Endothelial cell of umbilical vein (primary cell): ENCODE measurements around the gene NR6A1. TPM values are rescaled to one million over a fixed set of nuclear protein-coding genes. Genes with fewer than 3 reads are reported as not detected.

Experiments used
- BruUV-seq: library from RNA; stranded (reverse); fragments of 400-500 nt; replicated peaks from 2 replicates; lab custom pipeline; 2021; lab: Mats Ljungman, UMichigan
- CTCF ChIA-PET: fragments of 300-600, 350-600 bp; sonication (Branson Sonifier 250); formaldehyde crosslinking; loops from one replicate; lab custom pipeline; 2021; ENCODE audit warnings: antibody characterized with exemption, inconsistent platforms; lab: Charles Lee
- POLR2A ChIA-PET: fragments of 300-600, 350-600 bp; sonication (Branson Sonifier 250); formaldehyde crosslinking; loops from one replicate; lab custom pipeline; 2021; ENCODE audit warnings: antibody characterized with exemption, inconsistent platforms; lab: Charles Lee
- DNase-seq: peaks from one replicate; pipeline ENCODE4 v3.0.0-alpha.2; 2011; ENCODE audit warnings: low read depth, low spot score
- FAIRE-seq: peaks from 2 replicates; lab custom pipeline; 2011; peaks lifted over from hg19 to GRCh38; lab: Jason Lieb, UNC
- H2AFZ ChIP-seq: 2 replicates; pipeline ENCODE4 v1.6.0; 2012; ENCODE audit warnings: low read depth, low read length, control low read depth, inconsistent platforms
- H3K27ac ChIP-seq: 2 replicates; pipeline ENCODE4 v1.5.1; 2011; ENCODE audit warnings: low read depth, mild to moderate bottlenecking, control low read depth, low read length, moderate library complexity; ENCODE audit not compliant: insufficient read depth
- H3K27me3 ChIP-seq, 2 experiments: 2 replicates each; pipeline versions ENCODE4 v1.6.0 to v1.6.1; 2011; ENCODE audit warnings: low read length in 2 of 2, mixed read lengths in 1 of 2; ENCODE audit not compliant: control insufficient read depth in 2 of 2, insufficient read depth in 2 of 2
- H3K36me3 ChIP-seq, 2 experiments: 2 replicates in 1 of 2; 3 replicates in 1 of 2; pipeline ENCODE4 v1.5.1; 2011; ENCODE audit warnings: low read length in 2 of 2, mild to moderate bottlenecking in 1 of 2, moderate library complexity in 1 of 2; ENCODE audit not compliant: control insufficient read depth in 2 of 2, insufficient read depth in 2 of 2; ENCODE audit errors: extremely low read depth in 1 of 2
- H3K4me1 ChIP-seq: 3 replicates; pipeline ENCODE4 v1.5.1; 2011; ENCODE audit warnings: mild to moderate bottlenecking, low read length; ENCODE audit not compliant: control insufficient read depth, insufficient read depth; ENCODE audit errors: extremely low read depth
- H3K4me2 ChIP-seq: 2 replicates; pipeline ENCODE4 v1.6.1; 2011; ENCODE audit warnings: low read length, control low read depth, mixed read lengths; ENCODE audit not compliant: insufficient read depth
- H3K4me3 ChIP-seq, 3 experiments: fragments of 200-600 bp in 1 of 3; sonication (generic), shearing (Covaris generic) in 1 of 3; replicated peaks in 1 of 3; 2 replicates each; pipeline ENCODE4 v1.5.1; 2011 to 2016; ENCODE audit warnings: control low read depth in 3 of 3, low read length in 3 of 3, mild to moderate bottlenecking in 2 of 3, inconsistent platforms in 1 of 3, low read depth in 1 of 3, moderate library complexity in 1 of 3; ENCODE audit not compliant: insufficient read depth in 1 of 3
- H3K79me2 ChIP-seq: 2 replicates; pipeline ENCODE4 v1.6.0; 2012; ENCODE audit warnings: low read length, inconsistent platforms; ENCODE audit not compliant: control insufficient read depth, insufficient read depth
- H3K9ac ChIP-seq: replicated peaks from 2 replicates; pipeline ENCODE3; 2011; ENCODE audit warnings: low read length, control low read depth; ENCODE audit not compliant: insufficient read depth; ENCODE audit errors: extremely low read depth
- H3K9me1 ChIP-seq: replicated peaks from 3 replicates; pipeline ENCODE4 v1.6.0; 2011; ENCODE audit warnings: mild to moderate bottlenecking, low read length; ENCODE audit not compliant: control insufficient read depth, insufficient read depth; ENCODE audit errors: extremely low read depth
- H3K9me3 ChIP-seq: replicated peaks from 2 replicates; pipeline ENCODE4 v1.5.1; 2012; ENCODE audit warnings: low read length, inconsistent platforms; ENCODE audit not compliant: control insufficient read depth, insufficient read depth
- H4K20me1 ChIP-seq: replicated peaks from 2 replicates; pipeline ENCODE3; 2011; ENCODE audit warnings: mild to moderate bottlenecking, low read length; ENCODE audit not compliant: control insufficient read depth, insufficient read depth; ENCODE audit errors: extremely low read depth
- CTCF ChIP-seq, 2 donors: IDR thresholded peaks; 1 replicate in 1 of 2; 2 replicates in 1 of 2; pipeline ENCODE4 v1.5.1; 2011; ENCODE audit warnings: low read length in 2 of 2, mild to moderate bottlenecking in 2 of 2, moderate library complexity in 2 of 2, control low read depth in 1 of 2, inconsistent platforms in 1 of 2, low read depth in 1 of 2; ENCODE audit not compliant: insufficient read depth in 1 of 2; ENCODE audit errors: extremely low read depth in 1 of 2
- EZH2 ChIP-seq: IDR thresholded peaks from 2 replicates; pipeline ENCODE4 v1.6.1; 2012; ENCODE audit warnings: borderline replicate concordance, low read depth, mild to moderate bottlenecking, moderate library complexity, low read length, inconsistent platforms; ENCODE audit not compliant: severe bottlenecking
- FOS ChIP-seq: IDR thresholded peaks from 2 replicates; pipeline ENCODE4 v1.6.1; 2011; ENCODE audit warnings: mild to moderate bottlenecking, low read length, moderate library complexity, borderline replicate concordance; ENCODE audit not compliant: insufficient read depth
- GATA2 ChIP-seq: IDR thresholded peaks from 2 replicates; pipeline ENCODE4 v1.7.0; 2011; ENCODE audit warnings: low read depth, mild to moderate bottlenecking, moderate library complexity, mixed read lengths, low read length; ENCODE audit not compliant: insufficient read length, insufficient read depth
- JUN ChIP-seq: IDR thresholded peaks from 2 replicates; pipeline ENCODE4 v1.6.1; 2011; ENCODE audit warnings: borderline replicate concordance, low read depth; ENCODE audit not compliant: insufficient read length, insufficient read depth
- MYC ChIP-seq: IDR thresholded peaks from one replicate; pipeline ENCODE4 v1.6.1; 2011; ENCODE audit warnings: mild to moderate bottlenecking, low read depth, low read length
- POLR2A ChIP-seq: IDR thresholded peaks from 2 replicates; pipeline ENCODE4 v1.6.1; 2012; ENCODE audit warnings: low read depth, mild to moderate bottlenecking, control low read depth, low read length
- POLR2AphosphoS5 ChIP-seq: IDR thresholded peaks from 2 replicates; pipeline ENCODE4 v1.6.1; 2012; ENCODE audit warnings: low read depth, mild to moderate bottlenecking, control low read depth, low read length, moderate library complexity; ENCODE audit not compliant: insufficient read depth
- dilution Hi-C: fragments of 300-500 bp; cut with MboI; formaldehyde crosslinking; loops from one replicate; pipeline ENCODE4 v1.15.0; 2019; ENCODE audit warnings: low sequenced_read_pairs; ENCODE audit not compliant: extremely low pct_ligation_motif_present
- intact Hi-C: fragments of 100-400 bp; cut with micrococcal nuclease; formaldehyde crosslinking; loops from one replicate; pipeline ENCODE4 v1.10.0; 2022
- polyA plus RNA-seq, 4 experiments: library from polyadenylated mRNA; depleted of rRNA in 3 of 4; stranded (reverse) in 3 of 4; unstranded in 1 of 4; fragments of >200 nt; gene quantifications; 2 replicates each; pipeline versions ENCODE4 v1.2.1 to v1.2.3, GENCODE V29; 2011 to 2012; ENCODE audit warnings: missing spikeins in 1 of 4
- total RNA-seq: library from RNA; stranded (reverse); gene quantifications from 2 replicates; pipeline ENCODE4 v1.2.3, GENCODE V29; 2021
- TF ChIP-seq, protein P1 (sequence below): IDR thresholded peaks from 2 replicates; pipeline ENCODE4 v1.6.1; 2011; ENCODE audit not compliant: insufficient read depth, insufficient read length

NR6A1 gene
- total and polyA plus RNA-seq, 2 donors (not counting 3 experiments of a cell fraction or from before 2014, with no cell fraction given): 0.17 to 1.2 TPM

DNA sequence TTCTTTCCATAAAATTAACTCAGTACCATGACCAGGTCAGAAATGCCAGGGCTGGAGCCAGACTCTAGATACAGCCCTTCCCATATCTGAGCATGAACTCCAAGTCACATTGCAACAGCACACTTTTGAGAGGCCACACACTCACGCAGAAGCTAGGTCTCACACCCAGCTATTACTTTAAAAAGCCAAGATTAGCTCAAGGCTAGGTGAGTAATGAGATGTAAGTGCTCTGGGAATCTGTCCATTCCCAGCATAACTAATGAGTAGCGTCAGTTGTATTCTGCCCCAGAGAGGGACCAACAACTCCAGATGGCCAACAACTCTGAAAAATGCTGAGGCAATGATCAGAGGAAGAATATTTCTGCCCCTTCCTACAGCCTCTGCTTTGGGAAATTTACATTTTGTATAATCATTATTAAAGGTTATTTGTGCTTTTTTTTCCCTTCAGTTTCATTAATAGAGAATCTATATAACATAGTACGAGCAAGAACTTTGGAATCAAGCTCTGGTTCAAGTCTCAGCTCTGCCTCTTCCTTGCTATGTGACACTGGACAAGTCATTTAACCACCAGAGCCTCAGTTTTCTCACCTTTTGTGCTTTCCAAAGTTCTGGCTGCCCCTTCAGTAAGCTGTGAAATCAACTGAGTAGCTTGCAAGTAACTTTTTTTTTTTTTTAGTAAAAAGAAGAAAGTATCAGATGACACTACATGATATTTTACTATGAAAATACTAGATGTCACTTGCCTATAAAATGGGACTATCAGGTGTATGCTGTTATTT is 118.3 kb downstream of the NR6A1 start:
- TF ChIP-seq, protein P1, sequence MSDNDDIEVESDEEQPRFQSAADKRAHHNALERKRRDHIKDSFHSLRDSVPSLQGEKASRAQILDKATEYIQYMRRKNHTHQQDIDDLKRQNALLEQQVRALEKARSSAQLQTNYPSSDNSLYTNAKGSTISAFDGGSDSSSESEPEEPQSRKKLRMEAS: no peak
- no peak for TF ChIP-seq POLR2AphosphoS5
- no peak for TF ChIP-seq POLR2A
- TF ChIP-seq FOS: no peak
- no peak for TF ChIP-seq EZH2
- TF ChIP-seq JUN: no peak
- TF ChIP-seq MYC: no peak
- no peak for TF ChIP-seq GATA2
- TF ChIP-seq CTCF (IDR thresholded peaks at IDR 0.05; ENCODE audit: extremely low read depth in 1 of 2, insufficient read depth in 1 of 2, low read depth in 1 of 2, low read length in 2 of 2): no peak
- H3K9me1 ChIP-seq: no peaks in the 10 kb centered on the region
- CTCF ChIA-PET: interaction anchor here (1.3 to 3.2 kb wide), 5 partner anchors 9 to 59 kb away, joined by 3 to 18 read pairs (median 5); no protein-coding TSS in a partner anchor
- no peaks in the 10 kb centered on the region for H3K27me3 ChIP-seq
- no peak overlapping the region for H3K9ac ChIP-seq
- no peak overlapping the region for H3K27ac ChIP-seq
- no peaks in the 10 kb centered on the region for H3K36me3 ChIP-seq
- H3K9me3 ChIP-seq: no peaks in the 10 kb centered on the region
- POLR2A ChIA-PET: no interaction called here
- H3K79me2 ChIP-seq: no peaks in the 10 kb centered on the region
- DNase-seq (no peak), FAIRE-seq (no peak)
- no TSS peak for BruUV-seq
- H4K20me1 ChIP-seq: no peaks in the 10 kb centered on the region
- H3K4me2 ChIP-seq: no peak overlapping the region
- peaks cover under 1% of the 10 kb centered on the region for H3K4me1 ChIP-seq
- dilution Hi-C loops (no loop called here), intact Hi-C loops (no loop called here)
- no peak overlapping the region for H3K4me3 ChIP-seq
- no peak overlapping the region for H2AFZ ChIP-seq
